HepG2 (cell line): Measurements from ENCODE around the gene TRIAP1. TPM values are rescaled to one million over a fixed set of nuclear protein-coding genes. Genes with fewer than 3 reads are reported as not detected.
A peak's percentile ranks its signal among the peaks of the same experiment; 100 is the strongest.

Experiments used
- BHLHE40 ChIP-seq: IDR thresholded peaks from 2 replicates; pipeline ENCODE4 v1.6.1; 2011; ENCODE audit warnings: low read length, improper control_type of control experiment
- CREM ChIP-seq, 2 experiments: sonication (generic) in 1 of 2; formaldehyde crosslinking in 1 of 2; IDR thresholded peaks; 2 replicates each; pipeline versions ENCODE4 v1.4.0 to v1.6.1; 2016 to 2020; ENCODE audit warnings: antibody characterized with exemption in 1 of 2, mild to moderate bottlenecking in 1 of 2, missing genetic modification reagents in 1 of 2
- DNMT1 ChIP-seq: sonication (generic); formaldehyde crosslinking; IDR thresholded peaks from 2 replicates; pipeline ENCODE4 v1.5.1; 2020; ENCODE audit warnings: mild to moderate bottlenecking, missing genetic modification reagents
- FOSL1 ChIP-seq: sonication (generic); formaldehyde crosslinking; IDR thresholded peaks from 2 replicates; pipeline ENCODE4 v1.9.0; 2021; ENCODE audit warnings: missing genetic modification reagents, borderline replicate concordance
- HIVEP1 ChIP-seq: sonication (generic); formaldehyde crosslinking; IDR thresholded peaks from 2 replicates; pipeline ENCODE4 v1.4.0; 2020; ENCODE audit warnings: mild to moderate bottlenecking, missing genetic modification reagents
- KDM5A ChIP-seq: fragments of 200-600 bp; sonication (generic); IDR thresholded peaks from 2 replicates; pipeline ENCODE4 v1.7.0; 2018; ENCODE audit warnings: antibody characterized with exemption, mild to moderate bottlenecking, low read length, borderline replicate concordance
- NPAS2 ChIP-seq: sonication (generic); formaldehyde crosslinking; IDR thresholded peaks from 2 replicates; pipeline ENCODE4 v1.8.0; 2022; ENCODE audit warnings: mild to moderate bottlenecking, missing genetic modification reagents, borderline replicate concordance
- NRL ChIP-seq: sonication (generic); formaldehyde crosslinking; IDR thresholded peaks from 2 replicates; pipeline ENCODE4 v1.5.0; 2020; ENCODE audit warnings: missing genetic modification reagents, mild to moderate bottlenecking, moderate library complexity, borderline replicate concordance
- PHF5A ChIP-seq: IDR thresholded peaks from one replicate; pipeline ENCODE4 v1.6.1; 2018; ENCODE audit warnings: low read depth, missing genetic modification reagents; ENCODE audit not compliant: unreplicated experiment
- PHF8 ChIP-seq: sonication (generic); formaldehyde crosslinking; IDR thresholded peaks from 2 replicates; pipeline ENCODE4 v1.5.0; 2020; ENCODE audit warnings: missing genetic modification reagents
- RFX1 ChIP-seq: fragments of 450-650 bp; IDR thresholded peaks from 2 replicates; pipeline ENCODE4 v1.6.1; 2017
- TAF15 ChIP-seq: fragments of 200-400 bp; formaldehyde crosslinking; IDR thresholded peaks from one replicate; pipeline ENCODE4 v1.6.1; 2018; ENCODE audit warnings: mild to moderate bottlenecking, low read depth, low read length; ENCODE audit not compliant: poor library complexity, severe bottlenecking
- TP53 ChIP-seq: sonication (generic); formaldehyde crosslinking; conservative IDR thresholded peaks from 2 replicates; pipeline ENCODE4 v1.4.0; 2020; ENCODE audit warnings: missing genetic modification reagents
- ZBTB7B ChIP-seq: sonication (generic); formaldehyde crosslinking; IDR thresholded peaks from 2 replicates; pipeline ENCODE4 v1.4.0; 2020; ENCODE audit warnings: missing genetic modification reagents
- ZC3H13 ChIP-seq: sonication (generic); formaldehyde crosslinking; IDR thresholded peaks from 2 replicates; pipeline ENCODE4 v1.8.1; 2023; ENCODE audit warnings: mild to moderate bottlenecking, missing genetic modification reagents, moderate library complexity
- ZMAT3 ChIP-seq: sonication (generic); formaldehyde crosslinking; conservative IDR thresholded peaks from 2 replicates; pipeline ENCODE4 v1.7.0; 2021; ENCODE audit warnings: missing genetic modification reagents
- ZNF329 ChIP-seq: sonication (generic); formaldehyde crosslinking; IDR thresholded peaks from 2 replicates; pipeline ENCODE4 v1.9.0; 2021; ENCODE audit warnings: low read depth, mild to moderate bottlenecking, missing genetic modification reagents
- ZNF33B ChIP-seq: sonication (generic); formaldehyde crosslinking; IDR thresholded peaks from 2 replicates; pipeline ENCODE4 v1.5.1; 2020; ENCODE audit warnings: mild to moderate bottlenecking, missing genetic modification reagents
- ZNF510 ChIP-seq: sonication (generic); formaldehyde crosslinking; IDR thresholded peaks from 2 replicates; pipeline ENCODE4 v1.4.0; 2020; ENCODE audit warnings: low read depth, mild to moderate bottlenecking, missing genetic modification reagents
- ZNF558 ChIP-seq: sonication (generic); formaldehyde crosslinking; IDR thresholded peaks from 2 replicates; pipeline ENCODE4 v1.9.0; 2022; ENCODE audit warnings: mild to moderate bottlenecking, missing genetic modification reagents, borderline replicate concordance
- ZNF577 ChIP-seq: sonication (generic); formaldehyde crosslinking; IDR thresholded peaks from 2 replicates; pipeline ENCODE4 v1.4.0; 2020; ENCODE audit warnings: mild to moderate bottlenecking, low read depth, missing genetic modification reagents, borderline replicate concordance
- ZNF713 ChIP-seq: sonication (generic); formaldehyde crosslinking; IDR thresholded peaks from 2 replicates; pipeline ENCODE4 v1.4.0; 2020; ENCODE audit warnings: mild to moderate bottlenecking, missing genetic modification reagents
- ZNF724P ChIP-seq: sonication (generic); formaldehyde crosslinking; IDR thresholded peaks from 2 replicates; pipeline ENCODE4 v1.8.0; 2022; ENCODE audit warnings: missing genetic modification reagents, borderline replicate concordance
- ZNF790 ChIP-seq: sonication (generic); formaldehyde crosslinking; IDR thresholded peaks from 2 replicates; pipeline ENCODE4 v1.8.0; 2022; ENCODE audit warnings: missing genetic modification reagents, mild to moderate bottlenecking, borderline replicate concordance
- ZSCAN9 ChIP-seq: IDR thresholded peaks from 2 replicates; pipeline ENCODE4 v1.6.1; 2016; ENCODE audit warnings: borderline replicate concordance
- polyA plus RNA-seq, 8 experiments: library from polyadenylated mRNA; depleted of rRNA in 3 of 8; stranded (reverse) in 7 of 8; unstranded in 1 of 8; fragments of >200 nt; fragmentation: Illumina TruSeq in 4 of 8; extraction: Trizol in 4 of 8; gene quantifications; 2 replicates each; pipeline versions ENCODE4 v1.2.1 to v1.2.3, GENCODE V29; 2011 to 2016; ENCODE audit warnings: low read depth in 4 of 8, missing spikeins in 1 of 8, mixed read lengths in 1 of 8; ENCODE audit not compliant: insufficient read depth in 1 of 8
- total RNA-seq, 5 experiments: library from RNA; depleted of rRNA; stranded (reverse); fragments of >200 nt; fragmentation: Illumina TruSeq; extraction: Trizol; gene quantifications; 2 replicates each; pipeline ENCODE4 v1.2.3, GENCODE V29; 2016; ENCODE audit warnings: low read depth in 1 of 5
- TF ChIP-seq, protein P1 (sequence below): sonication (generic); formaldehyde crosslinking; IDR thresholded peaks from 2 replicates; pipeline ENCODE4 v1.4.0; 2020; ENCODE audit warnings: low read depth, mild to moderate bottlenecking, missing genetic modification reagents
- TF ChIP-seq, protein P2 (sequence below): IDR thresholded peaks from 2 replicates; pipeline ENCODE4 v1.6.1; 2016; ENCODE audit warnings: low read depth, borderline replicate concordance
- TF ChIP-seq, protein P3 (sequence below): sonication (generic); formaldehyde crosslinking; IDR thresholded peaks from 2 replicates; pipeline ENCODE4 v1.5.0; 2020; ENCODE audit warnings: mild to moderate bottlenecking, missing genetic modification reagents

Gene TRIAP1
- total and polyA plus RNA-seq, 2 of the 13 experiments (the other 11 are each of a cell fraction or from before 2014, with no cell fraction given) = 55.0 to 117 TPM

DNA sequence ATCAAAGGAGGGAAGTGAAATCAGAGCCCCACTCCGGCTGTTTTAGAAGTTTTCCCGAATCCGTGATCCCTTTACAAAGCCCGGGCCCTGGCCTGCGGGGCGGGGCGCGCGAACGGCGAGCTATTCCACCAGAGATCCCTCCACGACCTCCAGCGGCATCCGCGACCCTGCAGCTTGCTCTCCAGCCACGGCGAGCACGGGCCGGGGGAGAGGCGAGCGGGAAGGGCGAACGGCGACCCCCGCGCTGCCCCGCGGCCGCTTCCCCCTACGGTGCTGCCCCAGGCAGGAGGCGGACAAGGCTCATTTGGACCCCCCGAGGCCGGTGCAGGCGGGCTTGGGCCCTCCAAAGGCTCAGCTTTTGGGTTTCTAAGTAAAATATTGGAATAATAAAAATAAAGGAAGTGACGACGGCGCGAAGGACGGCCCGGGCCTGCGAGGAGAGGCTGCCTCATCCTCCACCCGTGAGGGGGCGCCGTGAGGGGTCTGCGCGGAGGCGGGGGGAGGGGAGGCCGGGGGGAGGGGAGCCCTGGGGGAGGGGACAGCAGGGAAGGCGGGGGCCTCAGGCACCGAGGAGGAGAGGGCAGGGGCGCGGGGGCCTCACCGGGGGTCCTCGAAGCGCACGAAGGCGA is 22.8 kb upstream of the TRIAP1 start (continued):
- TF ChIP-seq PHF8 = peak; percentile 25; the same call in 1 of the 2 replicates
- no peak for TF ChIP-seq NRL
- peak; percentile 50; the same call in 1 of the 2 replicates for TF ChIP-seq HIVEP1 (CRISPR knock-in tag)
- TF ChIP-seq ZNF713 (CRISPR knock-in tag) = no peak
- 0 out of 2 replicates have a peak, but pooled peaks have one; percentile 66 for TF ChIP-seq ZC3H13 (CRISPR knock-in tag)
- TF ChIP-seq PHF5A (CRISPR knock-in tag) = no peak
- TF ChIP-seq FOSL1 = no peak
- no peak for TF ChIP-seq ZNF558 (CRISPR knock-in tag)
- TF ChIP-seq DNMT1 (CRISPR knock-in tag) = no peak
- TF ChIP-seq TP53 (CRISPR knock-in tag) = no peak
- no peak for TF ChIP-seq BHLHE40
- no peak for TF ChIP-seq ZNF577
- TF ChIP-seq ZMAT3 (CRISPR knock-in tag) = no peak
- no peak for TF ChIP-seq ZNF329 (CRISPR knock-in tag)
- no peak for TF ChIP-seq ZSCAN9 (CRISPR knock-in tag)
- no peak for TF ChIP-seq TAF15
- TF ChIP-seq, protein P1, sequence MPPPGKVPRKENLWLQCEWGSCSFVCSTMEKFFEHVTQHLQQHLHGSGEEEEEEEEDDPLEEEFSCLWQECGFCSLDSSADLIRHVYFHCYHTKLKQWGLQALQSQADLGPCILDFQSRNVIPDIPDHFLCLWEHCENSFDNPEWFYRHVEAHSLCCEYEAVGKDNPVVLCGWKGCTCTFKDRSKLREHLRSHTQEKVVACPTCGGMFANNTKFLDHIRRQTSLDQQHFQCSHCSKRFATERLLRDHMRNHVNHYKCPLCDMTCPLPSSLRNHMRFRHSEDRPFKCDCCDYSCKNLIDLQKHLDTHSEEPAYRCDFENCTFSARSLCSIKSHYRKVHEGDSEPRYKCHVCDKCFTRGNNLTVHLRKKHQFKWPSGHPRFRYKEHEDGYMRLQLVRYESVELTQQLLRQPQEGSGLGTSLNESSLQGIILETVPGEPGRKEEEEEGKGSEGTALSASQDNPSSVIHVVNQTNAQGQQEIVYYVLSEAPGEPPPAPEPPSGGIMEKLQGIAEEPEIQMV (CRISPR knock-in tag) = no peak
- TF ChIP-seq ZBTB7B (CRISPR knock-in tag) = no peak
- TF ChIP-seq CREM (IDR thresholded peaks at IDR 0.05) = no peak
- TF ChIP-seq CREM (CRISPR knock-in tag; IDR thresholded peaks at IDR 0.05) = no peak
- TF ChIP-seq ZNF510 (CRISPR knock-in tag) = no peak; the same call in 1 of the 2 replicates
- TF ChIP-seq, protein P2, sequence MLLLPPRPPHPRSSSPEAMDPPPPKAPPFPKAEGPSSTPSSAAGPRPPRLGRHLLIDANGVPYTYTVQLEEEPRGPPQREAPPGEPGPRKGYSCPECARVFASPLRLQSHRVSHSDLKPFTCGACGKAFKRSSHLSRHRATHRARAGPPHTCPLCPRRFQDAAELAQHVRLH (CRISPR knock-in tag) = no peak
- peak; percentile 57; the same call in 1 of the 2 replicates for TF ChIP-seq KDM5A
- no peak for TF ChIP-seq ZNF724P (CRISPR knock-in tag)
- no peak for TF ChIP-seq ZNF33B
- no peak for TF ChIP-seq ZNF790 (CRISPR knock-in tag)
- TF ChIP-seq RFX1 = no peak
- TF ChIP-seq, protein P3, sequence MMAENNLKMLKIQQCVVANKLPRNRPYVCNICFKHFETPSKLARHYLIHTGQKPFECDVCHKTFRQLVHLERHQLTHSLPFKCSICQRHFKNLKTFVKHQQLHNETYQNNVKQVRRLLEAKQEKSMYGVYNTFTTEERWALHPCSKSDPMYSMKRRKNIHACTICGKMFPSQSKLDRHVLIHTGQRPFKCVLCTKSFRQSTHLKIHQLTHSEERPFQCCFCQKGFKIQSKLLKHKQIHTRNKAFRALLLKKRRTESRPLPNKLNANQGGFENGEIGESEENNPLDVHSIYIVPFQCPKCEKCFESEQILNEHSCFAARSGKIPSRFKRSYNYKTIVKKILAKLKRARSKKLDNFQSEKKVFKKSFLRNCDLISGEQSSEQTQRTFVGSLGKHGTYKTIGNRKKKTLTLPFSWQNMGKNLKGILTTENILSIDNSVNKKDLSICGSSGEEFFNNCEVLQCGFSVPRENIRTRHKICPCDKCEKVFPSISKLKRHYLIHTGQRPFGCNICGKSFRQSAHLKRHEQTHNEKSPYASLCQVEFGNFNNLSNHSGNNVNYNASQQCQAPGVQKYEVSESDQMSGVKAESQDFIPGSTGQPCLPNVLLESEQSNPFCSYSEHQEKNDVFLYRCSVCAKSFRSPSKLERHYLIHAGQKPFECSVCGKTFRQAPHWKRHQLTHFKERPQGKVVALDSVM (CRISPR knock-in tag) = no peak
- TF ChIP-seq NPAS2 = no peak
